PC-9 (cell line): ENCODE results near the gene GFAP. TPM values are rescaled to one million over a fixed set of nuclear protein-coding genes. Genes with fewer than 3 reads are reported as not detected.

Source experiments
- BruUV-seq: library from RNA; stranded (reverse); fragments of 400-500 nt; replicated peaks from 2 replicates; lab custom pipeline; 2021; lab: Mats Ljungman, UMichigan
- CTCF ChIA-PET: fragments of 300-600 bp; sonication (Branson Sonifier 250); formaldehyde crosslinking; loops from one replicate; lab custom pipeline; 2022; ENCODE audit warnings: antibody characterized with exemption; lab: Charles Lee
- POLR2A ChIA-PET: fragments of 300-600 bp; sonication (Branson Sonifier 250); formaldehyde crosslinking; loops from one replicate; lab custom pipeline; 2022; ENCODE audit warnings: antibody characterized with exemption; ENCODE audit not compliant: unreplicated experiment; lab: Charles Lee
- DNase-seq, 2 experiments: peaks; one replicate each; pipeline versions ENCODE4 v3.0.0 to v3.0.0-alpha.2; 2015 to 2022; ENCODE audit warnings: mixed read lengths in 1 of 2
- H2AFZ ChIP-seq: fragments of 200-600 bp; sonication (generic); 2 replicates; pipeline ENCODE4 v1.8.1; 2017; ENCODE audit warnings: antibody characterized with exemption
- H3F3A ChIP-seq: fragments of 200-600 bp; sonication (generic); 2 replicates; pipeline ENCODE4 v1.8.1; 2017; ENCODE audit warnings: antibody characterized with exemption, mild to moderate bottlenecking, low read depth; ENCODE audit not compliant: insufficient read depth
- H3K27ac ChIP-seq: fragments of 200-600 bp; sonication (generic); 2 replicates; pipeline ENCODE4 v1.6.1; 2016; ENCODE audit warnings: mixed run types
- H3K27me3 ChIP-seq: fragments of 200-600 bp; sonication (generic); 2 replicates; pipeline ENCODE4 v1.6.1; 2016; ENCODE audit warnings: low read depth, mixed run types; ENCODE audit not compliant: insufficient read depth
- H3K36me3 ChIP-seq: fragments of 200-600 bp; sonication (generic); 2 replicates; pipeline ENCODE4 v1.6.1; 2016; ENCODE audit warnings: low read depth, mixed run types
- H3K4me1 ChIP-seq: fragments of 200-600 bp; sonication (generic); replicated peaks from 2 replicates; pipeline ENCODE4 v1.6.1; 2016; ENCODE audit warnings: mixed run types; ENCODE audit not compliant: insufficient read depth
- H3K4me2 ChIP-seq: fragments of 200-600 bp; sonication (generic); 2 replicates; pipeline ENCODE4 v1.6.1; 2017; ENCODE audit warnings: mixed run types
- H3K4me3 ChIP-seq: fragments of 200-600 bp; sonication (generic); 2 replicates; pipeline ENCODE4 v1.6.1; 2016; ENCODE audit warnings: mixed run types
- H3K79me2 ChIP-seq: fragments of 200-600 bp; sonication (generic); 2 replicates; pipeline ENCODE4 v1.6.1; 2017; ENCODE audit warnings: low read depth, mixed run types
- H3K9me2 ChIP-seq: fragments of 200-600 bp; sonication (generic); 2 replicates; pipeline ENCODE4 v1.8.1; 2017; ENCODE audit warnings: mild to moderate bottlenecking; ENCODE audit not compliant: insufficient read depth
- H3K9me3 ChIP-seq: fragments of 200-600 bp; sonication (generic); 2 replicates; pipeline ENCODE4 v1.8.1; 2016; ENCODE audit warnings: low read depth; ENCODE audit not compliant: insufficient read depth
- H4K20me1 ChIP-seq: fragments of 200-600 bp; sonication (generic); 2 replicates; pipeline ENCODE4 v1.8.1; 2017; ENCODE audit not compliant: insufficient read depth
- CTCF ChIP-seq: fragments of 200-600 bp; sonication (generic); conservative IDR thresholded peaks from 2 replicates; pipeline ENCODE4 v1.6.1; 2017; ENCODE audit warnings: mixed run types, antibody characterized with exemption, mild to moderate bottlenecking, moderate library complexity
- EZH2 ChIP-seq: fragments of 200-600 bp; sonication (generic); IDR thresholded peaks from 2 replicates; pipeline ENCODE4 v1.8.0; 2017; ENCODE audit warnings: antibody characterized with exemption, low read depth
- intact Hi-C: fragments of 100-400 bp; cut with micrococcal nuclease; formaldehyde crosslinking; loops from one replicate; pipeline ENCODE4 v1.10.0; 2022; ENCODE audit not compliant: unreplicated experiment
- total RNA-seq: library from RNA; stranded (reverse); gene quantifications from 2 replicates; pipeline ENCODE4 v1.2.3, GENCODE V29; 2021

Gene GFAP
- total RNA-seq, 1 experiment from 2014 or later = not detected

- H3K9me2 ChIP-seq = no peaks in the 10 kb centered on the region
- H3K36me3 ChIP-seq = peaks cover 13% of the 10 kb centered on the region
- TF ChIP-seq EZH2 (no peak), CTCF (no peak)
- POLR2A ChIA-PET = no interaction called here
- H3K79me2 ChIP-seq = no peaks in the 10 kb centered on the region
- H2AFZ ChIP-seq = no peak overlapping the region
- H3K27me3 ChIP-seq = no peaks in the 10 kb centered on the region
- no peaks in the 10 kb centered on the region for H3K9me3 ChIP-seq
- BruUV-seq = no TSS peak
- no peak for DNase-seq
- H3K4me2 ChIP-seq = no peak overlapping the region
- no peak overlapping the region for H3K27ac ChIP-seq
- no peaks in the 10 kb centered on the region for H3K4me1 ChIP-seq
- H4K20me1 ChIP-seq = no peaks in the 10 kb centered on the region
- no peak overlapping the region for H3K4me3 ChIP-seq
- CTCF ChIA-PET = no interaction called here
- intact Hi-C loops = no loop called here
- peaks cover 12% of the 10 kb centered on the region; the same call in 1 of the 2 replicates for H3F3A ChIP-seq
Measured at GRCh38 chr17:44928136-44928535, 12.8 kb upstream of the GFAP start.

GRCh38 chr17:44927696-44928095 lies 12.4 kb upstream of the GFAP start:
- H3K27me3 ChIP-seq = no peaks in the 10 kb centered on the region
- H3K9me3 ChIP-seq = no peaks in the 10 kb centered on the region
- H3K4me2 ChIP-seq = no peak overlapping the region
- DNase-seq = no peak
- no peak overlapping the region for H2AFZ ChIP-seq
- no peaks in the 10 kb centered on the region for H3K79me2 ChIP-seq
- H3K9me2 ChIP-seq = no peaks in the 10 kb centered on the region
- H3F3A ChIP-seq = peaks cover 12% of the 10 kb centered on the region; the same call in 1 of the 2 replicates
- H4K20me1 ChIP-seq = no peaks in the 10 kb centered on the region
- intact Hi-C loops = no loop called here
- ChIA-PET CTCF (no interaction called here), POLR2A (interaction anchor here (0.7 kb wide), 1 partner anchor 9 kb away, joined by 4 read pairs; no protein-coding TSS in a partner anchor)
- TF ChIP-seq CTCF = no peak
- TF ChIP-seq EZH2 = no peak
- no peak overlapping the region for H3K27ac ChIP-seq
- no peaks in the 10 kb centered on the region for H3K4me1 ChIP-seq
- peaks cover 13% of the 10 kb centered on the region for H3K36me3 ChIP-seq
- no peak overlapping the region for H3K4me3 ChIP-seq
- BruUV-seq = no TSS peak

GRCh38 chr17:44926821-44927525 lies 11.7 kb upstream of the GFAP start:
- H3K27ac ChIP-seq = no peak overlapping the region
- no peak for DNase-seq
- H2AFZ ChIP-seq = no peak overlapping the region
- no peaks in the 10 kb centered on the region for H3K4me1 ChIP-seq
- H4K20me1 ChIP-seq = no peaks in the 10 kb centered on the region
- TF ChIP-seq EZH2 (no peak), CTCF (no peak)
- H3F3A ChIP-seq = peaks cover 12% of the 10 kb centered on the region; the same call in 1 of the 2 replicates
- CTCF ChIA-PET = no interaction called here
- BruUV-seq = no TSS peak
- no peaks in the 10 kb centered on the region for H3K9me2 ChIP-seq
- no peaks in the 10 kb centered on the region for H3K27me3 ChIP-seq
- peaks cover 13% of the 10 kb centered on the region for H3K36me3 ChIP-seq
- intact Hi-C loops = no loop called here
- H3K4me3 ChIP-seq = no peak overlapping the region
- POLR2A ChIA-PET = interaction anchor here (0.7 kb wide), 1 partner anchor 10 kb away, joined by 4 read pairs; no protein-coding TSS in a partner anchor
- H3K9me3 ChIP-seq = no peaks in the 10 kb centered on the region
- no peak overlapping the region for H3K4me2 ChIP-seq
- no peaks in the 10 kb centered on the region for H3K79me2 ChIP-seq
